Trophoblast cell (in vitro differentiated cells and primary cell): Measurements from ENCODE around the gene PRG2.
"Not testable (repeated sequence)": the region's sequence is repeated elsewhere in the genome, so short reads cannot be mapped to it uniquely, and the experiment has no call there.

Source experiments
- DNase-seq, 2 donors: peaks; one replicate each; pipeline ENCODE4 v3.0.0-alpha.2; 2016
- H2AFZ ChIP-seq: 2 replicates; pipeline ENCODE4 v1.6.1; 2013; ENCODE audit warnings: low read length, moderate library complexity, mild to moderate bottlenecking; ENCODE audit not compliant: insufficient read depth, poor library complexity
- H2AK5ac ChIP-seq: 2 replicates; pipeline ENCODE4 v1.6.1; 2013; ENCODE audit warnings: mild to moderate bottlenecking, low read length
- H2BK120ac ChIP-seq: 2 replicates; pipeline ENCODE4 v1.6.1; 2013; ENCODE audit warnings: low read length, mild to moderate bottlenecking, moderate library complexity; ENCODE audit not compliant: insufficient read depth, poor library complexity
- H2BK12ac ChIP-seq: 2 replicates; pipeline ENCODE4 v1.6.1; 2013; ENCODE audit warnings: mild to moderate bottlenecking, low read length, moderate library complexity
- H2BK5ac ChIP-seq: 2 replicates; pipeline ENCODE4 v1.6.1; 2013; ENCODE audit warnings: low read length, low read depth, moderate library complexity, mild to moderate bottlenecking; ENCODE audit not compliant: poor library complexity
- H3K14ac ChIP-seq: 2 replicates; pipeline ENCODE4 v1.6.1; 2013; ENCODE audit warnings: mild to moderate bottlenecking, low read length
- H3K18ac ChIP-seq: 2 replicates; pipeline ENCODE4 v1.6.1; 2013; ENCODE audit warnings: mild to moderate bottlenecking, low read length
- H3K23ac ChIP-seq: 2 replicates; pipeline ENCODE4 v1.6.1; 2013; ENCODE audit warnings: low read length
- H3K27ac ChIP-seq: 2 replicates; pipeline ENCODE4 v1.5.1; 2013; ENCODE audit warnings: low read depth, mild to moderate bottlenecking, inconsistent platforms, low read length, moderate library complexity
- H3K27me3 ChIP-seq: 2 replicates; pipeline ENCODE4 v1.6.1; 2013; ENCODE audit warnings: inconsistent platforms, mild to moderate bottlenecking, low read length, moderate library complexity; ENCODE audit not compliant: insufficient read depth
- H3K36me3 ChIP-seq, 2 experiments: 1 replicate in 1 of 2; 2 replicates in 1 of 2; pipeline ENCODE4 v1.6.1; 2013; ENCODE audit warnings: low read length in 2 of 2, mild to moderate bottlenecking in 2 of 2, moderate library complexity in 1 of 2; ENCODE audit not compliant: insufficient read depth in 2 of 2, control insufficient read depth in 1 of 2
- H3K4ac ChIP-seq: 2 replicates; pipeline ENCODE4 v1.6.1; 2013; ENCODE audit warnings: low read depth, mild to moderate bottlenecking, low read length, moderate library complexity
- H3K4me1 ChIP-seq, 2 experiments: 1 replicate in 1 of 2; 2 replicates in 1 of 2; pipeline ENCODE4 v1.6.1; 2013; ENCODE audit warnings: low read length in 2 of 2, mild to moderate bottlenecking in 2 of 2, moderate library complexity in 1 of 2; ENCODE audit not compliant: insufficient read depth in 2 of 2, control insufficient read depth in 1 of 2
- H3K4me2 ChIP-seq: 2 replicates; pipeline ENCODE4 v1.6.1; 2013; ENCODE audit warnings: inconsistent platforms, mild to moderate bottlenecking, low read length, moderate library complexity
- H3K4me3 ChIP-seq: 2 replicates; pipeline ENCODE4 v1.5.1; 2013; ENCODE audit warnings: mild to moderate bottlenecking, low read depth, low read length, inconsistent platforms
- H3K79me1 ChIP-seq: one replicate; pipeline ENCODE4 v1.6.1; 2013; ENCODE audit warnings: low read length
- H3K79me2 ChIP-seq: 2 replicates; pipeline ENCODE4 v1.6.1; 2013; ENCODE audit warnings: low read length, mild to moderate bottlenecking; ENCODE audit not compliant: control insufficient read depth, insufficient read depth, poor library complexity
- H3K9ac ChIP-seq: 2 replicates; pipeline ENCODE4 v1.6.1; 2013; ENCODE audit warnings: mild to moderate bottlenecking, low read length
- H3K9me3 ChIP-seq: 2 replicates; pipeline ENCODE4 v1.6.1; 2013; ENCODE audit warnings: low read depth, mild to moderate bottlenecking, control low read depth, inconsistent platforms, low read length; ENCODE audit not compliant: insufficient read depth
- H4K12ac ChIP-seq: 2 replicates; pipeline ENCODE4 v1.6.1; 2013; ENCODE audit warnings: low read depth, mild to moderate bottlenecking, low read length, moderate library complexity
- H4K8ac ChIP-seq: 2 replicates; pipeline ENCODE4 v1.6.1; 2013; ENCODE audit warnings: low read depth, mild to moderate bottlenecking, low read length, moderate library complexity
- H4K91ac ChIP-seq: one replicate; pipeline ENCODE4 v1.6.1; 2013; ENCODE audit warnings: low read depth, mild to moderate bottlenecking, low read length, moderate library complexity
- WGBS: extraction: QIAGEN DNeasy Blood & Tissue Kit; methylation state at CpG from one replicate; pipeline ENCODE4 v1.1.7; 2013; ENCODE audit warnings: missing lambda C conversion rate; ENCODE audit not compliant: insufficient read length, insufficient coverage; ENCODE audit errors: extremely low coverage; 5-methylcytosine and 5-hydroxymethylcytosine counted together

Gene PRG2

GRCh38 chr11:57403802-57404147 is 13.3 kb upstream of the PRG2 start:
- Histone ChIP-seq H3K4me2 (no peak overlapping the region), H3K27me3 (no peaks in the 10 kb centered on the region), H3K9ac (no peak overlapping the region), H3K18ac (no peak overlapping the region), H3K4ac (no peak overlapping the region), H4K8ac (no peak overlapping the region), H3K79me2 (no peaks in the 10 kb centered on the region), H2BK5ac (no peak overlapping the region), H3K14ac (no peak overlapping the region), H3K9me3 (no peaks in the 10 kb centered on the region), H2BK120ac (no peak overlapping the region), H2AK5ac (no peak overlapping the region), H2AFZ (no peak overlapping the region), H3K23ac (no peak overlapping the region), H3K79me1 (no peaks in the 10 kb centered on the region), H3K4me1 (peaks cover 16 to 19% of the 10 kb centered on the region in 2 experiments), H3K36me3 (no peaks in the 10 kb centered on the region), H3K4me3 (no peak overlapping the region), H2BK12ac (no peak overlapping the region), H4K91ac (no peak overlapping the region), H3K27ac (no peak overlapping the region), H4K12ac (no peak overlapping the region)
- no CpG with 5 or more reads among the region's 2 CpGs for WGBS
- DNase-seq: no peak

- not testable (repeated sequence) for H3K18ac ChIP-seq, H2AK5ac ChIP-seq, H3K4ac ChIP-seq, H2AFZ ChIP-seq, H3K23ac ChIP-seq, H3K14ac ChIP-seq, H3K79me2 ChIP-seq, H3K4me3 ChIP-seq, H2BK5ac ChIP-seq, H3K9ac ChIP-seq, H3K4me2 ChIP-seq, H3K27ac ChIP-seq, H4K91ac ChIP-seq, H3K9me3 ChIP-seq, H2BK12ac ChIP-seq, H4K12ac ChIP-seq, H3K79me1 ChIP-seq, H2BK120ac ChIP-seq, DNase-seq, H3K36me3 ChIP-seq, H4K8ac ChIP-seq, H3K27me3 ChIP-seq
- H3K4me1 ChIP-seq: peaks cover 16 to 19% of the 10 kb centered on the region in 2 experiments
- WGBS: no CpG with 5 or more reads among the region's 6 CpGs
Measured at GRCh38 chr11:57403003-57403801, 12.8 kb upstream of the PRG2 start.

- H2AK5ac ChIP-seq: no peak overlapping the region
- no peak overlapping the region for H3K4me2 ChIP-seq
- H3K27ac ChIP-seq: no peak overlapping the region
- H3K9me3 ChIP-seq: peaks cover 2% of the 10 kb centered on the region
- no peak overlapping the region for H3K23ac ChIP-seq
- no peaks in the 10 kb centered on the region for H3K27me3 ChIP-seq
- no peaks in the 10 kb centered on the region for H3K36me3 ChIP-seq
- H3K9ac ChIP-seq: no peak overlapping the region
- no peak overlapping the region for H3K14ac ChIP-seq
- H4K91ac ChIP-seq: peak overlapping the region; percentile 18
- no CpG with 5 or more reads among the region's 6 CpGs for WGBS
- H3K79me2 ChIP-seq: no peaks in the 10 kb centered on the region
- H4K8ac ChIP-seq: no peak overlapping the region
- no peak overlapping the region for H2BK120ac ChIP-seq
- H3K4me3 ChIP-seq: no peak overlapping the region
- H4K12ac ChIP-seq: no peak overlapping the region
- H3K4me1 ChIP-seq: peaks cover 13 to 15% of the 10 kb centered on the region in 2 experiments
- H3K4ac ChIP-seq: no peak overlapping the region
- peak; percentile 85 to 96 for DNase-seq
- peak overlapping the region; percentile 54 for H2BK12ac ChIP-seq
- no peak overlapping the region for H2AFZ ChIP-seq
- no peak overlapping the region for H3K18ac ChIP-seq
- no peak overlapping the region for H2BK5ac ChIP-seq
- no peaks in the 10 kb centered on the region for H3K79me1 ChIP-seq
Measured at GRCh38 chr11:57402188-57403002, 11.9 kb upstream of the PRG2 start.

- no peaks in the 10 kb centered on the region for H3K36me3 ChIP-seq
- WGBS: no CpG with 5 or more reads among the region's 4 CpGs
- no peaks in the 10 kb centered on the region for H3K79me1 ChIP-seq
- no peak overlapping the region for H3K4ac ChIP-seq
- DNase-seq: no peak
- H3K27ac ChIP-seq: no peak overlapping the region
- H2BK12ac ChIP-seq: no peak overlapping the region
- H3K79me2 ChIP-seq: no peaks in the 10 kb centered on the region
- H3K4me3 ChIP-seq: no peak overlapping the region
- H3K27me3 ChIP-seq: no peaks in the 10 kb centered on the region
- H3K4me1 ChIP-seq: peaks cover 7 to 9% of the 10 kb centered on the region in 2 experiments
- no peak overlapping the region for H2BK120ac ChIP-seq
- H3K4me2 ChIP-seq: no peak overlapping the region
- H4K8ac ChIP-seq: no peak overlapping the region
- no peak overlapping the region for H3K18ac ChIP-seq
- H2BK5ac ChIP-seq: no peak overlapping the region
- no peak overlapping the region for H3K23ac ChIP-seq
- H3K14ac ChIP-seq: no peak overlapping the region
- H4K91ac ChIP-seq: no peak overlapping the region
- no peak overlapping the region for H3K9ac ChIP-seq
- H2AFZ ChIP-seq: no peak overlapping the region
- peaks cover 2% of the 10 kb centered on the region for H3K9me3 ChIP-seq
- no peak overlapping the region for H2AK5ac ChIP-seq
- H4K12ac ChIP-seq: no peak overlapping the region
Measured at GRCh38 chr11:57399972-57400578, 9.6 kb upstream of the PRG2 start.
